GM12875 (cell line): Measurements from ENCODE around the gene CNOT10.

Experiments
- H3K4me3 ChIP-seq: one replicate; pipeline ENCODE4 v1.5.1; 2011; ENCODE audit warnings: low read depth, low read length, control low read depth
- TF ChIP-seq, protein P1 (sequence below): IDR thresholded peaks from 2 replicates; pipeline ENCODE4 v1.5.1; 2011; ENCODE audit warnings: low read depth, mild to moderate bottlenecking, control low read depth, inconsistent platforms, low read length, moderate library complexity, borderline replicate concordance; ENCODE audit not compliant: insufficient read depth

Gene CNOT10

GRCh38 chr3:32708672-32709283, 23.8 kb downstream of the CNOT10 start:
- H3K4me3 ChIP-seq = no peak overlapping the region
- TF ChIP-seq, protein P1, sequence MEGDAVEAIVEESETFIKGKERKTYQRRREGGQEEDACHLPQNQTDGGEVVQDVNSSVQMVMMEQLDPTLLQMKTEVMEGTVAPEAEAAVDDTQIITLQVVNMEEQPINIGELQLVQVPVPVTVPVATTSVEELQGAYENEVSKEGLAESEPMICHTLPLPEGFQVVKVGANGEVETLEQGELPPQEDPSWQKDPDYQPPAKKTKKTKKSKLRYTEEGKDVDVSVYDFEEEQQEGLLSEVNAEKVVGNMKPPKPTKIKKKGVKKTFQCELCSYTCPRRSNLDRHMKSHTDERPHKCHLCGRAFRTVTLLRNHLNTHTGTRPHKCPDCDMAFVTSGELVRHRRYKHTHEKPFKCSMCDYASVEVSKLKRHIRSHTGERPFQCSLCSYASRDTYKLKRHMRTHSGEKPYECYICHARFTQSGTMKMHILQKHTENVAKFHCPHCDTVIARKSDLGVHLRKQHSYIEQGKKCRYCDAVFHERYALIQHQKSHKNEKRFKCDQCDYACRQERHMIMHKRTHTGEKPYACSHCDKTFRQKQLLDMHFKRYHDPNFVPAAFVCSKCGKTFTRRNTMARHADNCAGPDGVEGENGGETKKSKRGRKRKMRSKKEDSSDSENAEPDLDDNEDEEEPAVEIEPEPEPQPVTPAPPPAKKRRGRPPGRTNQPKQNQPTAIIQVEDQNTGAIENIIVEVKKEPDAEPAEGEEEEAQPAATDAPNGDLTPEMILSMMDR = no peak

- H3K4me3 ChIP-seq = no peak overlapping the region
- TF ChIP-seq, protein P1 = no peak
Measured at GRCh38 chr3:32709346-32709745, 24.4 kb downstream of the CNOT10 start.

- no peak overlapping the region for H3K4me3 ChIP-seq
- TF ChIP-seq, protein P1 = no peak
Measured at GRCh38 chr3:32712506-32713055, 27.6 kb downstream of the CNOT10 start.

- TF ChIP-seq, protein P1 = no peak
- no peak overlapping the region for H3K4me3 ChIP-seq
Measured at GRCh38 chr3:32713181-32713580, 28.2 kb downstream of the CNOT10 start.

DNA sequence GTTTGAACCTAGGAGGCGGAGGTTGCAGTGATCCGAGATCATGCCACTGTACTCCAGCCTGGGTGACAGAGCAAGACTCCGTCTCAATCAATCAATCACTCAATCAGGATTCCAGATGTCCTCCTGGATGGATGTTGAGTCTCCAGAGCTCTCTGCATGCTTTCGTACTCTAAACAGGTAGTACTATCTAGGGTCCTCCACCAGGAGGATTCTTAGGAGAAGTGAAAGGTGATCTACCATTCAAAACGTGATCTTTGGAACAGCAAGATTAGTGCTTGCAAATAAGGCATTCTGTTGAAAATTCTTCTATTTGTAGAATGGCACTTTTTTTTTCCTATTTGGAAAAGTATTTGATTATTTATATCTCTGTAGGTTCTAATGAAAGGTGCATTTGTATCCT, 34.3 kb downstream of the CNOT10 start:
- TF ChIP-seq, protein P1 = no peak
- no peak overlapping the region for H3K4me3 ChIP-seq

DNA sequence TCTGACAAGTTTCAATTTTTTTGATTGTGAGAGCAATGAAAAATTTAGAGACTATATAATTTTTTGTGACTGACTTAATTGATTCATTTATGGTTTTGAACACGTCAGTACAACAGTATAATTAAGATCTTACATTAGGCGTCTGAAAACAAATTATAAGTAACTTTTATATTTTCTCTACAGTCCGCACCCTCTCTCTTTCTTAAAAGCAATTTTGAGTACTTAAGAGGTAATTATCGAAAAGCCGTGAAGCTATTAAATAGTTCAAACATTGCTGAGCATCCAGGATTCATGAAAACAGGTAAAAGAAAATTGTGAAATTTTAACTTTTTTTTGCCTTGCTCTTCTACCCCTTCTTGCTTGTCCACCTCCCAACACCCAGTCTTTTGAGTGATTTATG, 34.9 kb downstream of the CNOT10 start:
- no peak overlapping the region for H3K4me3 ChIP-seq
- TF ChIP-seq, protein P1 = no peak

DNA sequence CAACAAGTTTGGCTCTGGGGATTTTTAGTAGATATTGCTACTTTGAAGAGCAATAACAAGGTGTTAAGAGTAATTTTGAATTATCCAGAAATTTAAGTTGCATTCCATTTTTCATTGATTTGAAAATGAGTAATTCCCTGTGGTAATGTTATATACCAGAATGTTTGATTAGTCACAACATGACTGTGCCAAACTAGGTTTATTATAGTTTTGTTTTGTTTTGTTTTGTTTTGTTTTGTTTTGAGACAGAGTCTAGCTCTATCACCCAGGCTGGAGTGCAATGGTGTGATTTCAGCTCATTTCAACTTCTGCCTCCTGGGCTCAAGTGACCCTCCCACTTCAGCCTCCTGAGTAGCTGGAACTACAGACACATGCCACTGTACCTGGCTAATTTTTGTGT, 40.7 kb downstream of the CNOT10 start:
- TF ChIP-seq, protein P1 = no peak
- no peak overlapping the region for H3K4me3 ChIP-seq
